HG03521 (cell line): Measurements from ENCODE around the gene FCMR.
"Not testable (repeated sequence)": the region's sequence is repeated elsewhere in the genome, so short reads cannot be mapped to it uniquely, and the experiment has no call there.

Experiments
- ATAC-seq: cut with Tn5 transposase; IDR thresholded peaks from one replicate; pipeline ENCODE4 v1.9.1; 2021; ENCODE audit warnings: mild to moderate bottlenecking, moderate library complexity; ENCODE audit not compliant: unreplicated experiment

The FCMR gene

GRCh38 chr1:206882555-206882954 lies 39.2 kb downstream of the FCMR start:
- no peak for ATAC-seq

GRCh38 chr1:206880314-206880713 lies 41.4 kb downstream of the FCMR start:
- no peak for ATAC-seq

DNA sequence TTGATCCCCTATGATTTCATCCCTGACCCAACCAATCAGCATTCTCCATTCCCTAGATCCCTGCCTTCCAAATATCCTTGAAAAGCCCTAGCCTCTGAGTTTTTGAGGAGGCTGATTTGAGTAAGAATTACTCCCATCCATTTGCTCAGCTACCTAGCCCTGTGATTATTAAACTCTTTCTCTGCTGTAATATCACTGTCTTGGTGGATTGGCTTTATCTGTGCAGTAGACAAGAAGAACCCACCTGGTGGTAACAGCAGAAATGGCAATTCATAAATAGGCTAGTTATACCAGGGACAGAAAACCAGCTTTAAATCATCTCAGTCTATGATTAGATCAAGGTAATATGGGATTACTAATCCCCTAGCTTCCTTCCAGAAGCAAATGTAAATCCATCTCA lies 43.3 kb downstream of the FCMR start:
- ATAC-seq: no peak

DNA sequence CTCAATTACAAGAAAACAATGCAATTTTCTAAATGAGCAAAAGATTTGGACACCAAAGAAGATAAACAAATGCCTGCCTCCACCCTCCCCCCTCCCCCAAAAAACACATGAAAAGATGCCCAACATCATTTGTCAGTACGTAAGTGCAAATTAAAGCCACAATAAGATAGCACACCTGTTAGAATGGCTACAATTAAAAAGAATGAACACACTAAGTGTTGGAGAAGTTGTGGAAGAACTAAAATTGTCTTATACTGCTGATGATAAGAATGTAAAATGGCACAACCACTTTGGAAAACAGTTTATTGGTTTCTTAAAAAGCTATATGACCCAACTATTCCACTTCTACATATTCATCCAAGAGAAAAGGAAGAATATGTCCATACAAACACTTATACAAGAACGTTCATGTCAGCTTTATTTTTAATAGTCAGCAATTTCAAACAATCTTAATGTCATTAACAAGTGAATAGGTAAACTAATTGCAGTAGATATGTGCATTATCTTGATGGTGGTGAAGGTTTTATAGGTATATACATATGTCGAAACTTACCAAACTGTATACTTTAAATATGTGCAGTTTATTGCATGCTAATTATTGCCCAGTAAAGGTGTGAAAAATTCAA lies 45.9 kb downstream of the FCMR start:
- ATAC-seq: no peak

DNA sequence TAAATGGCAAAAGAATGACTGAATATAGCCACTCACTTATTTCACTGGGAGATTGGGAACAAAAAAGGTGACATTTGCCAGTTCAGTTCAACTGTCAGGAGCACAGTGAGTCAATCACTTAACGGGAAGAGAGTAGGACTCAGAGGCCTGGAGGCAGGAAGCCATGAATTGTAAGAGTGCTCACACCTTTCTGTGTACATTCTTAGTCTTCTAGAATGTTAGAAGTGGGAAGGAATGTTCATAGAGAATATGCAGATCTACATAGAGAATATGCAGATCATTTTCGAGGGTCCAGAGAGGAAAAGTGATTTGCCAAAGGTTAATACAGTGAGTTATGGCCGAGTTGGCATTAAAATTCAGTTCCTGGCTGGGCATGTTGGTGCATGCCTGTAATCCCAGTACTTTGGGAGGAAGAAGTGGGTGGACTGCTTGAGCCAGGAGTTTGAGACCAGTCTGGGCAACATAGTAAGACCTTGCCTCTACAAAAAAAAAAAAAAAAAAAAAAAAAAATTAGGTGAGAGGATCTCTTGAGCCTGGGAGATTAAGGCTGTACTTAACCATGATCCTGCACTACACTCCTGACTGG lies 48.0 kb downstream of the FCMR start:
- ATAC-seq: no peak

DNA sequence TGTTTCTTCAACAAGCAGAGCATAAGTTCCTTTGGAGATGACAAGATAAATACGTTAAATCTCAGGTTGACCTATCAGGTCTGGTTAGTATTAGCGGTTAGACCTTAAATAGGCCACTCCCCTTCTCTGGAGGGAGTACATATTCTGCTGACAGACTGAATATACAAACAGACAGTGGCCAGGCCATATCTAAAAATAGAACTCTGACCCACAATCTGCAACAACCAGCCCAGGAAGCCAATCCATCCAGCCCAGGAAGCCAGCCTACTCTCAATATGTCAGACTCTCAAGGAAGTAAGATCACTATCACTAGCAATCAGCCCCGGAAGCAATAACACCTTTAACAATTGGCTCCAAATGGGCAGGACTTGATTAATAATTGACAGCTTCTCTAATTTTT lies 49.6 kb downstream of the FCMR start:
- no peak for ATAC-seq

DNA sequence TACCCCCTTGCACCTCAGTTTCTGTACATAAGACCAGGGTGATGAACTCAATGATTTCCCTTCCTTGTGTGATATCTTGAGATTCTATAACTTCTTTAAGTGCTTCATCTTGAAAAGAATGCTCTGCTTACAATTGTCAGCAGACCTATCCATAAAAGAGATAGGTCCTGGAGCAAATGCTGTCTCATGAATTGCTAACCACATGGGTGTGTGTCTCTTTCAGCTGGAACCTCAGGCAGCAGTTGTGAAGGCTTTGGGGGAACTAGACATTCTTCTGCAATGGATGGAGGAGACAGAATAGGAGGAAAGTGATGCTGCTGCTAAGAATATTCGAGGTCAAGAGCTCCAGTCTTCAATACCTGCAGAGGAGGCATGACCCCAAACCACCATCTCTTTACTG lies 53.5 kb downstream of the FCMR start:
- ATAC-seq: no peak

- no peak for ATAC-seq
These were observed 54.0 kb downstream of the FCMR start for GRCh38 chr1:206867716-206868115.

DNA sequence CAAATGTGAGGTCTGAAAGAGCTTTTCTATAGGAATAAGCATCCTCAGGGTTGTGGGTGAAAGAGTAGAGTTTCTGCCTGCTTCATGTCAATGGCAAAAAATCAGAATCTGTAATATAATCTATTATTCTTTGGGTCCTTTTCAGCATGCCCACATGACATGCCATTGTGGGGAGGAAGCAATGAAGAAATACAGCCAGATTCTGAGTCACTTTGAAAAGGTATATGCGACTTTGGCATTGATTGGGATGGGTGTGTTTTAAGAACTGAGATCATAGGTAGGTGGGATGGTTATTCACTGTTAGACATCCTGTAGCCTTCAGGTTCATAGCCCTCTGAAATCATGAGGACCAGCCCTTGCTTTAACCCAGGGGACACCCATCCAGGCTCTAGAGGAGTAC lies 54.5 kb downstream of the FCMR start:
- ATAC-seq: no peak

- ATAC-seq: no peak
These were observed 55.7 kb downstream of the FCMR start for GRCh38 chr1:206866062-206866461.

DNA sequence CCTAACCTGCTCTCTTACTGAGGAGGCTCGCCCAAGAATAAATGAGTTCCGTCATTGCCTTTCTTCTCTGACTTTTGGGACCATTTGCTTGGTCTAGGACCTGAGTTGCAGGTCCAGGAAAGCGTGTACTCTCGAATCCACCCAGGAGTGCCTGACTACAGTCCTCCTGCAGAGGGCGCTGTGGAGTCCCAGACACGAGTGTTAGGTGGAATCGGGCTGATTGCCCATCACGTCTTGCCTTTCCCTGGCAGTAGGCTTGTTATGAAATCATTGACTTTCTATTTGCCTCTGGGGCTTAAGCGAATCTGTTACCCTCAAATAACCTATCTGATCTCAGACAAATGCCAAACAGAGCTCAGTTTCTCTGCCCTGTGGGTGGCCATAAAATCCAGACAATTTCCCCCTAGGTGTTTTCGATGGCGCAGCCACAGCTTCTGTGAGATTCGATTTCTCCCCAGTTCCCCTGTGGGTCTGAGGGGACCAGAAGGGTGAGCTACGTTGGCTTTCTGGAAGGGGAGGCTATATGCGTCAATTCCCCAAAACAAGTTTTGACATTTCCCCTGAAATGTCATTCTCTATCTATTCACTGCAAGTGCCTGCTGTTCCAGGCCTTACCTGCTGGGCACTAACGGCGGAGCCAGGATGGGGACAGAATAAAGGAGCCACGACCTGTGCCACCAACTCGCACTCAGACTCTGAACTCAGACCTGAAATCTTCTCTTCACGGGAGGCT lies 56.6 kb downstream of the FCMR start, which contains the start of gene IL20:
Gene IL20, plus strand, starts transcription at position 685 of the 733 bp plus-strand sequence. CDS start 230 bp downstream, outside the sequence.
- no peak for ATAC-seq

GRCh38 chr1:206863266-206863665 lies 58.5 kb downstream of the FCMR start:
- no peak for ATAC-seq

DNA sequence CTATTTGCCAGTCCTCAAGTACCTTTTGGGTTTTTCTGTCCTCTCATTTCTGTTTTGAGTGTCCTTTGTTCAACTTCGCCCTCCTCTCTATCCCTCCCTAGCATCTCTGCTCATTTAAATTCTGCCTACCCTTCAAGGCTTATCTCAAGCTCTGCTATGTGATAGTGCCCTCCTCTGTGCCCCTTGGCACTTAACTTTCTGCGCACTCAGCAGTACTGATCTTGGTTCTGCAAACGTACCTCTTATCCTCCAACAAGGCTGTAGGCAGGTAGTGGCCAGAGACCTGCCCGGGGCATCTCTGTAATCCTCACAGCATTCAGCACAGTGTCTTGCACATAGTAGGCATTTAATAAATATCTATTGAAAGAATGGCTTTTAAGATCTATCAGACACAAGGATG lies 61.6 kb downstream of the FCMR start:
- no peak for ATAC-seq

GRCh38 chr1:206859082-206859521 lies 62.6 kb downstream of the FCMR start:
- no peak for ATAC-seq

- no peak for ATAC-seq
These were observed 64.9 kb downstream of the FCMR start for GRCh38 chr1:206856674-206857464.

DNA sequence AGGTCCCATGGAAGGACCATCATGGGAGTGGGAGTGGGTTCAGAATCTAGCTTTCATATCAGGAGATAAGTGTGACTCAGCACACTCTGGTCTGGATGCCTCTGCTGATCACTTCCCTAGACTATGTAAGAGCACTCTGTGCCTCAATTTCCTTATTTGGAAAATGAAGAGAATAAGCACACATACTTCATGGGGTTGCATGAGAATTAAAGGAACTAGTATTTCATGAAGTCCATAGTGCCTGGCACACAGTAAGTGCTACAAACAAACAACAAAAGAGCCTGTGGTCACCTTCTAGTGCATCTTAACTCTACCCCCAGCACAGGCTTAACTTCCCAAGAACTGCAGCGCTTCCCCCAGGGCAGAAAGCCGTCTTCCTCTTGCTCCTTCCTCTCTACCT lies 65.9 kb downstream of the FCMR start:
- ATAC-seq: no peak

GRCh38 chr1:206854401-206855129 lies 67.2 kb downstream of the FCMR start:
- no peak for ATAC-seq

DNA sequence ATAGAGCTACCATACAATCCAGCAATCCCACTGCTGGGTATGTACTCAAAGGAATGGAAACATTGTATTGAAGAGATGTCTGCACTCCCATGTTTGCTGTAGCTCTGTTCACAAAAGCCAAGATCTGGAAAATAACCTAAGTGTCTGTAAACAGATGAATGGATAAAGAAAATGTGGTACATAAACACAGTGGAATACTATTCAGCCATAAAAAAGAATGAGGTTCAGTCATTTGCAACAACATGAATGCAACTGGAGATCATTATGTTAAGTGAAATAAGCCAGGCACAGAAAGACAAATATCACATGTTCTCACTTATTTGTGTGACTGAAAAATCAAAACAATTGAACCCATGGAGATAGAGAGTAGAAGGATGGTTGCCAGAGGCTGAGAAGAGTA lies 68.0 kb downstream of the FCMR start:
- ATAC-seq: not testable (repeated sequence)
